GM19328 (cell line): ENCODE results near the gene GRIK1.

Source experiments
- ATAC-seq: cut with Tn5 transposase; IDR thresholded peaks from one replicate; pipeline ENCODE4 v1.9.1; 2021; ENCODE audit warnings: mild to moderate bottlenecking, moderate library complexity; ENCODE audit not compliant: unreplicated experiment

The GRIK1 gene

DNA sequence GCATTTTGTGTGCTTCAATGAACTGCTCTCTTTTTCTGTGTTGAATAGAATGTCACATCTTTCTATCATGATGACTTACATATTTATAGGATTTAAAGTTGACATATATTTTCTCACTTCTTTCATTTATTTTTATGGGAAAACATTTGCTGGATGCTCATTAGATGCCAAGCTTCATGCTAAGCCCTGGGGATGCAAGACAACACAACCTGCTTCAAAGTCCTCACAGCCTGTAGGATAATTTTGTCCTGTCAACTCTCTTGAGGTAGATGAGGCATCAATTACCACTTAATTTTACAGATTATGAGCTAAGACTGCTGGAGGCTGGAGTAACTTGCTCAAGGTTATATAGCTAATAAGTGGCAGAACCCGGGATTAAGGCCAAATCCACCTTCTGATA lies 264.3 kb downstream of the GRIK1 start:
- ATAC-seq, result no peak

DNA sequence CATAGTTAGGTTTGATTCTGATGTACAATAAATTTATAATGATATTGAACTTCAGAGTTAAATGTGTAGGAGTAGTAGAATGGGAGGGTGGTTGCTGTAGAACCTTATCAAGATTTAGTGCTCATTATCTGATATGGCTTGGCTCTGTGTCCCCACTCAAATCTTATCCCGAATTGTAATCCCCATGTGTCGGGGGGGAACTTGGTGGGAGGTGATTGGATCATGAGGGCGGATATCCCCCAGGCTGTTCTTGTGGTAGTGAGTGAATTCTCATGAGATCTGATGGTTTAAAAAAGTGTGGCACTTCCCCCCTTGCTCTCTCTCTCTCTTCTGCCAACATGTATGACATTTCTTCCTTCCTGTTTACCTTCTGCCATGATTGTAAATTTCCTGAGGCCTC lies 265.5 kb downstream of the GRIK1 start:
- ATAC-seq, result no peak

DNA sequence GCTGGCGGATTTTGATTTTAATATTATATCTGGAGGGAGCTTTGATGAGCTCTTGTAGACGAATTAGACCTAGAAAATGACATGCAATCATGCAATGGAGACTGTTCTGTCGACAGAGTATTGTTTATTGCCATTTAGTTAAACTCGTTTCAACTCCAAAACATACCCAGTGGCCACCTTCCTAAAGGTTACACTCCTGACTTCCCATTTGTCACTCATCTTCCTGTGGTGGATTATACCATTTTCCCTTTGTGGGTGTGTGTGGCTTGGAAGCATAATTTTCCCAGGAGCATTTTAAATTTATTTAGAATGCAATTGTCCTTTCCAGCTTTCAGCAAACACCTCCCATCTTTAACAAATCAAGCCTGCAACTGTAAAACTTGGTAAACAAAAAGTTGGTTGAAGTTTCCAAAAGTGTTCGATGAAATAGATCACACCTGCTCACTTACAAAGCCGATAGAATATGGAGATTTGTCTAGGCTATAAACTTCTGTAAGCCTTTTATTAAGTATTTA lies 266.6 kb downstream of the GRIK1 start:
- no peak for ATAC-seq

DNA sequence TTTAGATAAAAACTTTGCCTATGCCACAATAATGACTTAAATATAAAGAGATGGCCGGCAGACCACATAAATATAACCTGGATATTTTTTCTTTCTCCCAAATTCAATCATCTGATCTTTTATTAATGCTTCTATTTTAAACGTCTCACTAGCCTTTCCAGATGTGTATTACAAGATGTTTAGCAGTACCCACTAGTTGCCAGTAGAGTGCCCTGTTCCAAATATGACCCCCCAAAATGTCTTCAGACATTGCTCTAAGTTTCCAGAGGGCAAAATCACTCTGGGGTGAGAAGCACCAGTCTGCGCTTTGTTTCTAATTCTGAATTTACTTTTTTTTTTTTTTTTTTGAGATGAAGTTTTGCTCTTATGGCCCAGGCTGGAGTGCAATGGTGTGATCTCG lies 268.1 kb downstream of the GRIK1 start:
- ATAC-seq, result no peak

DNA sequence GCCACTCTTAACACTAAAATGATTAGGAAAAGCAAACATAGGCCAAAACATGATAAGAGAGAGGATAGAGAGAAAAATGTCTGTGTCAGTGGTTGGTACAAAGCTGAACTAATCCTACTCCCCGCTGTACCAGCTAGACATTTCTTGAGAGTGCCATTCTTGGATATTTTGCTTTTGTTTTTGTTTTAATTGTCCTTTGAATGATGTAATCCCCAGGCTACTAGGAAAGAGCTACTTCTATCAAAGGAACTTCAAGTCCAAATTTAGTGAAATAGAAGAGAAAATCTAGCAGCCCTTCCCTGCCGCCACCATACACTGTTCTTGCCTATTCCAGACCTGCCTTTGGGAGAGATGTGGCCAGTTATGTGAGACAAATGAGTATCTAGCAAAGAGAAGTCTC lies 269.6 kb downstream of the GRIK1 start:
- ATAC-seq, result no peak

DNA sequence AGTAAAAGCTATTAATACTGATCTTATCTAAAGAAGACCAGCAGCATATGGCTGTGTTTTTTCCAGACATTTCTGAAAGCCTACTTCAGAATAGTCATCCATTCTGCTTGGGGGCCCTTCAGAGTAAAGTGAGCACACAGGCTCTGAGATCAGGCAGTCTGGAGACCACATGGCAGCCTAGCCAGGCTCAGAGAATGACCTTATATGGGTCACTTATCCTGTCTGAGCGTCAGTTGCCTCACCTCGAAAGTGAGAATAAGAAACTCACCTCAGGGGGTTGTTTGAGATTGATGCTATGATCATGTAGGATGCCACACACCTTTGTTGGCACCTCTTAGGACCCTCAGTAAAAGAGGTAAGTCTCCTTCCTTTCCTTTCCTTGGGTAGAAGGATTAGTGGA lies 270.4 kb downstream of the GRIK1 start:
- ATAC-seq, result no peak

DNA sequence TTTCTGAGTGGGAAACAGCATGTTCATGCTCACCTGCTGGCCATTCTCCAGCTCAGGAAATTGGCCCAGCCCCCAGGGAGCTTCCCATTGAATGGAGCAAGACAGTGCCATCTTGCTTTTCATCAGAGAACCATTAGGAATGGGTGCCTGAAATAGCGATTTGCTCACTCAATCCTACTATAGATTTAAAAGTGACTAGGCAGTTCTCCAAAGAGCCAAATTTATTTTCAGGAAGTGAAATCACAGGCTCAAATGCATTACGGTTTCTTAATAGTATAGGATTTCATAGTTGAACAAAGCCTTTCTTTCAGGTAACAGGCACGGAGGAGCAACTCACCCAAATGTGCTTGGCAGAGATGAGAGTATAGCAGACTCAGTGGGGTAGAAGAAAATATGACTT lies 272.1 kb downstream of the GRIK1 start:
- ATAC-seq, result no peak

DNA sequence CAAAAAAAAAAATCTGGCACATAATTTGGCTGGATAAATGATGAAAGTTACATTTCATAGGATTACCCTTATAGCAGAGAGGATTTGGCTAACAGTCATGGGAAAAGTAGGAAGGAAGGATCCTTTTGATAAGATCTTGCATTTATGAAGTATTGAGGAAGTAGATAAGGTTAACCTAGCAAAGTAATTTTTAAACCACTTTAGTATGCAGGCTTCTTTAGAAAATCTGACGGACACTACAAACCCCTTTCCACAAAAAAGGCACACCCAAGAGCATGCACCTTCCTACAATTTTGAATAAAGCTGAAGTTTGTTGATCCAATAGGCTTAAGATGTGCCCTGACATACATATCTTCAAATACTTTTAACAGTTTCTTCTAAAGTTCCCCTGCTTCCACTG lies 275.2 kb downstream of the GRIK1 start:
- ATAC-seq, result no peak

DNA sequence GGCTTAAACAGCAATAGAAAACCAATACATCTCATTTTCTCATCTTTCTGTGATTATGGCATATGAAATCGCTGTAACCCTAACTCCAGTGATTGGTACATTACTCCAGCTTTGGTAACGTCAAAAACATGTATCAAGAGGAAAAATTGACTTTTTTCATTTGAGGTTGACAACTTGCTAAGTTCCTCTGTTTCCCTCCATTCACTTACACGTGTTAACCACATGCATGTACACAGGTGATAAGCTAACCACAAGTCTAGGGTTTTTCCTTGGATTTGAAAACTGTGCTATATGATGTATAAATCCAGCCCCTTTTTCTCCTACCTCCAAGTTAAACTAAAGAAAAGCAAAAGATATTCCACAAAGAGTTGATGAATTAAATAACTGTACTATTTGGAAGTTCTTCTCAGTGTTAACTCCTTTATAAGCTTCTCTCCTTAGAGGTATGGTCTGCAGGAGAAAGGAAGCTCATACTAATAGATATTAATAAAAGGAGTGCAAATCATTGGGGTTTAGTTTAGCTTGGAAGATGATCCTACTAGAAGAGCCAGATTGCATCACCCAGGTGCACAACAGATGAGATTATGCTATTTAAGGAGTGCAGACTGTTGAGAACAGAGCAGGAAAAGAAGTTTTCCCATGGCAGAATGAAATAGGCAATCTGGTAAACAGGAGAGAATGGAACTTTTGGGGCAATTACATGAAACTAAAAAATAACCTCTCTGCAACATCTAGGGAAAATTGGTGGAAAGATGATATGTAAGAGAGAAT lies 277.9 kb downstream of the GRIK1 start:
- no peak for ATAC-seq

DNA sequence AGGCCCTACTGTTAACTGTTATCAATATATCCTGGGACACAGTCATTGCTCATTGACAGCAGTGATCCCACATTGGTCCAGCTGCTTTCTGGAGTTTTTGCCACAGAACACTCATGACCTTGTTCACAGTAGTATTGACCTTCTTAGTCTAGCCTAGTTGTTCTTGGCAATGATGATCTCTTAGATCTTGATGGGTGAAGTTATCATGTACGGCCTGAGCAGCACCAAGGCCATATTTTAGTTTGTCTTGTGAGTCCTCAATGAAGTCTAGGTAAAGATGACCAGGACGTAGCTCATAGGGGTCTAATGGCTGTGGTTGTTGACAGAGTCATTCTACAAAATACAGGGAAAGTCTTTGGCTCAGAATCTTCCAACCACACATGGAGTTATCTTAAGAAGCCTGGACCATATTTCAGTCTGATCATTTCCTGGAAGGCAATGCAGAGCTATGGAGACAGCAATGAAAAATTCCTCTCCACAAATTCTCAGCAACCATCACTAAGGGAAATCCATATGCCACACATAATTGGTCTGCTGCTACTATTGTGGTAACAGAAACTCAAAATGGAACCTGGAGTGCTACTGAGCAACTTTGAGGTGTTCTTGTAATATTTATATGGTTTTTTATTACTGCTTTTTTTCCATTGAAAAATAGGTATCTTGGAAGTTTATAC lies 279.6 kb downstream of the GRIK1 start:
- ATAC-seq, result no peak

DNA sequence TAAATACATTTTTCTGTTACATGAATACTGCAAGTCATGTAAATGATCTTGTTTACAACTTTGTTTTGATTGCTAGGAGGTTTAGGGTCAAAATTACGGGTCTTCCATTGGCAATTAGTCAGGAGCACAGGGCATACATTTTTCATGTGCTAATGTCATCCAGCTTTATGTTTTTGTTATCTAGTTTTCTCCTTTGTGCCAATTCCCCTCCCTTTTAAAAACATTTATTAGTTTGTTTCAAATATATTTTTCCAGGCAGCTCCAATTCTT lies 280.9 kb downstream of the GRIK1 start:
- ATAC-seq, result no peak

DNA sequence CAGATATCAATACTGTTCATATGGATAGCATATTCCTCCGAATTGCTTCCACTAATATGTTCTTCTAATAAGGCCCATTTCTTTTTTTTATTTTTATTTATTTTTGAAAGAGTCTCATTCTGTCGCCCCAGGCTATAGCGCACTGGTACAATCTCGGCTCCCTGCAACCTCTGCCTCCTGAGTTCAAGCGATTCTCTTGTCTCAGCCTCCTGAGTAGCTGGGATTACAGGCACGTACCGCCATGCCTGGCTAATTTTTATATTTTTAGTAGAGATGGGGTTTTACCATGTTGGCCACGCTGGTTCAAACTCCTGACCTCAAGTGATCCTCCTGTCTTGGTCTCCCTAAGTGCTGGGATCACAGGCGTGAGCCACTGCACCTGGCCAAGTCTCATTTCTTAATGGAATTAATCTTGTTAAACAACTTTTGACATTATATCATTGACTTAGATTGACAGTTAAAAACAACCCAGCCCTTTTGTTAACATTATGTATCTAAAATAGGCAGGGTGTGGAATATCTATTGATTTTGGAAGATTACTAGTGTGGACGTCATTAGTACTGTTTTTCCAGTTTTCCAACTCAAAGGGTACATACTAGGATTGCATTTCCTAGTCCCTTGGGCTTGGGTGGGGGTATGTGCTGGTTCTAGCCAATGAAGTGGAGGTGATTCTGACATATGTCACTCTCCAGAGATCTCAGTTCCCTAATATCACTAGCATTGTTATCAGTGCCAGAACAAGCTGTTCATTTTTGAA lies 281.4 kb downstream of the GRIK1 start:
- ATAC-seq, result no peak

DNA sequence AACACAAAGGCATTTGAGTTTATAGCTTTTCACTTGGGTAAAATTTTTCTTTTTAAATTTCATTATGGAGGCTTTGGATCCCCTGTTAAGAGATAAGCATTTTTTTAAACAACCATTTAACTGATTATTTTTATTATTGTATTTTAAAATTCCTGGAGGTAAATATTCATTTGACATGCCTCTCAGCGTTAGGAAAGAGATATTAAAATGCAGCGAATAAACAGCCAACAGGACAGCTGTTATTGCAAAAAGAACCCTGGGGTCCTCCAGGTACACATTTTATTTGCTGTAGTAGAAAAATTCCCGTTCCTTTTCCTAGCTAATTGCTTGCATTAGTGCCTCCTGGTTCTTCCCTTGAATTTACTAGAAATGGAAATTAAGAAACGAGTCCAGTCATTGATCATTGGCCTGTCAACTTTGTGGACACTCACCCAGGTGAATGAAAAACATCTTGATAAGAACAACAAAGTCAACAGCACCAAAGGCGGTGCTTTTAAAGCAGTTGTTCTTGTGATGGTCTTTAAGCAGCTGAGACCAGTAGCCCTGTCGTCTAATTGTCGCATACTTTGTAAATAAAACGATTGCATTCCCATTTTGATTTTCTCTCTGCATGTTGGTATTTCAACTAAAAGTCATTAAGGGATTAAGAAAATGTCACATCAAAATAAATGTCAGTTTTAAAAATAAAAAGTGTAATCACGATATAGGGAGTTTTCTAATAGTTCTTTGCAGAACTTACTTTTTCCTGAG lies 282.4 kb downstream of the GRIK1 start:
- ATAC-seq, result no peak

DNA sequence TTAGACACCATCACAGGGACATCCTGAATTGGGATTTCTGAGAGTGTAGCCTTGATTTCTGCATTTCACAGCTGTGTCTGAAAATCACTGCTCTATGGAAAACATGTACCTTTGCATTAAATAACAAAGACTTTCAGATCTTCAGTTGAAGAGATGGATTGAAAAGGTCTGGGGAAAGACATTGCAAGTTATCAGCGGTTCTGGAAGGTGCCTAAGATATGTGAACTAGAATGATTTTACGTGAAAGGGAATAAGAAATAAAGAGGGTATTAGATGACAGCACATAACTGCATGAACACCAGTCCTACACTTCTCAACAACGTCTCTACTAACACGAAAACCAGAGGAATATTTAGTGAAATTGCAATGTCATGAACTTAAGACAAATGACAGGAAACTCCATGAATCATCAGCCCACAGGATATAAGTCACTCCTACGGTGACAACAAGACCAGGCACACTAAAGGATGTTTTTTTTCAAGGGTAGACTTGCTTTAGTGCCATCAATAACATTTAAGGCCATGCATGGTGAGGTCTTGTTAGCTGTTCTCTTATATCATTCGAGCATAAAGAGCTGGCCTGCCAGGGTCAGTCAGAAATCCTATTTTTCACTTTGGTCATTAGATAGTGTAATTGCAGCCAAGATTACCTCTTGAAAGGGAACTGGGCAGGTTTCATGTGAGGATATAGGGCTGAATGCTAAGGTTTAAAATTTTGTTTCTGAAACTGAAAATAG lies 283.1 kb downstream of the GRIK1 start:
- ATAC-seq, result no peak

DNA sequence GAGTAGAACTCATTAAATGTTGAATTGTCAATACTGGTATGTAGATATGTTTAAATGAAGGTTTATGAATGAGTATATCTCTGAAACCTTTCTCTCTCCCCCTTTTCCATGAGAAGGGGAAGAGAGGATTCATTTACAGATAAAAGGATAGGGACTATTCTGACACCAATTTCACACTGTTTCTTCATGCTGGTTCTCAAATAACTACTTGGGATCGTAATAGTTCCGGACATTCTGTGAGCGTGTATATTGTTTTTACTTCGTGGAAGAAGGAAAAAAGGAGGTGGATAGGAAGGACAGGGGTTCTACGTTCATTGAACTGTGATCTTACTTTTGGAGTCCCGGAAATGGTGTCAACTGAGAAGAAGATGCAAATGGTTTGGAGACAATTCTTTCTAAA lies 284.2 kb downstream of the GRIK1 start:
- ATAC-seq, result no peak

DNA sequence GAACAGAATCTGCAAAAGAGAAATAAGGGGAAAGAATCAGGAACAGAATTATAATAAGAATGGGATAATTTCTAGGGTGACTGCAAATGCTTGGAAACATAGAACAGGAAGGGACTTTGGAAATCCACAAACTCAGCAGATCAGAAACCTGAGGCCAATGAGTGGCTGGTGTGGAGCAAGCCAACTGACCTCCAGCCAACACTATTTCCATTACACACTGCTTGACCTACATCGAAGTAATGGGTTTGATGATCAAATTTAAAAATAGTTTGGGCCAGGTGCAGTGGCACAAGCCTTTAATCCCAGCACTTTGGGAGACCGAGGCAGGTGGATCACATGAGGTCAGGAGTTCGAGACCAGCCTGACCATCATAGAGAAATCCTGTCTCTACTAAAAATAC lies 284.9 kb downstream of the GRIK1 start:
- no peak for ATAC-seq

DNA sequence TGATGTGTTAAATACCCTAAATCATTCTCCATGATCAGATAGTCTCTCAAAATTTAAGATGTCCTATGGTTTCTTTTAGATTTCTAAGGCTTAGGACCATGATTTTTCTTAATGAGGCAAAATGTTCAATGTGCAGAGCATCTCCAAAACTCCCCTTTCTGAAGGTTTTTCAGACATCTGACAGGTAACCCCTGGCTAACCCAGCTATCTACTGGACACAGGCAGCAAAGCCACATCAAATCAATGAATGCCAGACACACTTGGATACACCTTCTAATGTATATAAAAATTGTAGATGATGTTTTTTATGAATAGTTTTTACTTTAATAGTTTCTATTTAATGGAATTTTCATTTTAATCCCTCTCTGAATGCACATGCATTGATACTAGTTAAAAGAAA lies 285.6 kb downstream of the GRIK1 start:
- no peak for ATAC-seq

DNA sequence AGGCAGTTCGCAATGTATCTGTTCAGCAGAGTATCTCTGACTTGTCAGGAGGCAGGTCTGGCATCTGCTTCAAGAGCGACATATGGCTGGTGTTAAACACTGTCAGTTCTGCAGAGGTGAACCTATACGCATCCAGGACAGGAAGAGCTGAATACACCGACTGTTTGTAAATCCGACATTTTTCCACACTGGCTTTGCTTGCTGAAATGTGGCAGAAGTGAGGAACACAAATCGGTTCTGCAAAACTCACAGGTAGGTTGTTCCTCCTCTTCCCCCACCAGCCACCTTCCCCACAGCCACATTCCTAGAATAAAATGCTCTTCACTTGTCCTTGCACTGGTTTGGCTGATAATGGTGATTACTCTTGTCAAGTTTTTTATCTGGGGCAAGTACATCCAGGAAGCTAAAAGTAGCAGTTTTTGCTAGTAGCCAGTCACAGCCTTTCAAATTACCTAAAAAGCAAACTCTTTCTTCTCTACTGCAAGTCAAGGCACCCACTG lies 289.2 kb downstream of the GRIK1 start:
- ATAC-seq, result no peak

DNA sequence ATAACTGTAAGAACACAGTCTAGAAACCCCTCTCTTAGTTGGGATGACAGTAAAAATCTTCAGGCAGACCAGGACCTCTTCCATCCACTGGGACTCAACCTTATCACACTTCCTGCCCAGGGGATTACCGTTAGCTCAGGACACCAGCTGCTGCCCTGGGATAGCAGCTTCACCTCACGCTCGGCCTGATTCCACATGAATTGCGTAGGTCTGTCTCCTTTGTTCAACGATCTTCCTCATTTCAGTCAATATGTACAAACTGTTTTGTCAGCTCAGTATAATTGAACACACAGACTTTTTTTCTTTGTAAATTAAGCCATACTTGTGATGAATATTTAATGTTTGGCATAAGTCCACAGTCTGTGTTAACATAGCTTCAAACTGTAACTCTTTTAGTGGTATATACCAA lies 290.4 kb downstream of the GRIK1 start:
- no peak for ATAC-seq

DNA sequence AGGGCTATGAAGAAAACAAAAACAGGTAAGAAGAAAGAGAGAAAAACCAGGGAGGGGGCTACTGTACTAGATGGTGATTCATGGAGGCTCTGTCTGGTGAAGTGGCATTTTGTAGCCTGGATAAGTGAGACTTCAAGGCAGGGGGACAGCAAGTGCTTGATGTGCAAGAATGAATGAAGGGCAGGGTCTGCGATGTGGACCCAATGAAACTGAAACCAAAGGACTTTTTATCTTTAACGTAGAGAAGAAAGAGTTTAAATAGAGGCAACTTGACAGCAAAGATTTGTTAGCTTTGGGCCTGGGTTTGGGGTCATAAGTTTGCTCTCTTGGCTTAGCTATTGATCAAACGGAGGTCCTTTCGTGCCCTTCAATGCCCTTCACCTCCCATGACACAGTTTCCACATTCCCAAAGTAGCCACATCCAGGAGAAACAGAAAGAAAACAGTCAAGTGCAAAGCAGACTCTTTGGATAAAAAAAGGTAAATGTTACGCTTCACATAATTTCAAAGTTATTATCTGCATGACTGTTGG lies 291.0 kb downstream of the GRIK1 start:
- no peak for ATAC-seq
